Astrocyte (in vitro differentiated cells and primary cell): ENCODE data around the gene SLC45A1.
"Not testable (repeated sequence)": the region's sequence is repeated elsewhere in the genome, so short reads cannot be mapped to it uniquely, and the experiment has no call there.

Experiments
- EZH2 ChIP-seq: IDR thresholded peaks from 2 replicates; pipeline ENCODE4 v1.6.1; 2012; ENCODE audit warnings: mild to moderate bottlenecking, low read length, inconsistent platforms; ENCODE audit not compliant: insufficient read depth
- TF ChIP-seq, protein P1 (sequence below): IDR thresholded peaks from 2 replicates; pipeline ENCODE4 v1.5.1; 2011; ENCODE audit warnings: low read depth, mild to moderate bottlenecking, inconsistent platforms, low read length, moderate library complexity; ENCODE audit not compliant: insufficient read depth

DNA sequence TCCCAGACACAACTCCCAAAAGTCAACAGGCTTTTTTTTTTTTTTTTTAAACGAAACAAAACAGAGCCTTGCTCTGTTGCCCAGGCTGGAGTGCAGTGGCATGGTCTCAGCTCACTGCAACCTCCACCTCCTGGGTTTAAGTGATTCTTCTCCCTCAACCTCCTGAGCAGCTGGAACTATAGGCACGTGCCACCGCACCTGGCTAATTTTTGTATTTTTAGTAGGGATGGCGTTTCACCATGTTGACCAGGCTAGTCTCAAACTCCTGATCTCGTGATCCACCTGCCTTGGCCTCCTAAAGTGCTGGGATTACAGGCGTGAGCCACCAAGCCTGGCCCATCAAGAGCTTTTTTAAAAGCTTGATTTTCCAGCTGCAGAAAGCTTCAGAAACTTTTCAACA, 62.4 kb downstream of the SLC45A1 start:
- TF ChIP-seq, protein P1, sequence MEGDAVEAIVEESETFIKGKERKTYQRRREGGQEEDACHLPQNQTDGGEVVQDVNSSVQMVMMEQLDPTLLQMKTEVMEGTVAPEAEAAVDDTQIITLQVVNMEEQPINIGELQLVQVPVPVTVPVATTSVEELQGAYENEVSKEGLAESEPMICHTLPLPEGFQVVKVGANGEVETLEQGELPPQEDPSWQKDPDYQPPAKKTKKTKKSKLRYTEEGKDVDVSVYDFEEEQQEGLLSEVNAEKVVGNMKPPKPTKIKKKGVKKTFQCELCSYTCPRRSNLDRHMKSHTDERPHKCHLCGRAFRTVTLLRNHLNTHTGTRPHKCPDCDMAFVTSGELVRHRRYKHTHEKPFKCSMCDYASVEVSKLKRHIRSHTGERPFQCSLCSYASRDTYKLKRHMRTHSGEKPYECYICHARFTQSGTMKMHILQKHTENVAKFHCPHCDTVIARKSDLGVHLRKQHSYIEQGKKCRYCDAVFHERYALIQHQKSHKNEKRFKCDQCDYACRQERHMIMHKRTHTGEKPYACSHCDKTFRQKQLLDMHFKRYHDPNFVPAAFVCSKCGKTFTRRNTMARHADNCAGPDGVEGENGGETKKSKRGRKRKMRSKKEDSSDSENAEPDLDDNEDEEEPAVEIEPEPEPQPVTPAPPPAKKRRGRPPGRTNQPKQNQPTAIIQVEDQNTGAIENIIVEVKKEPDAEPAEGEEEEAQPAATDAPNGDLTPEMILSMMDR = not testable (repeated sequence)
- not testable (repeated sequence) for TF ChIP-seq EZH2
